HEK293 (cell line): ENCODE measurements around the gene CRY1.

Experiments
- CTCF ChIA-PET: fragments of 350-600 bp; formaldehyde crosslinking; extraction: SDS; loops from one replicate; lab custom pipeline; 2021; ENCODE audit warnings: antibody characterized with exemption; lab: Yijun Ruan, JAX
- POLR2A ChIA-PET: fragments of 300-600 bp; formaldehyde crosslinking; extraction: SDS; loops from one replicate; lab custom pipeline; 2020; ENCODE audit warnings: antibody characterized with exemption, inconsistent platforms; lab: Yijun Ruan, JAX
- H3K27ac ChIP-seq: fragments of 200-500 bp; sonication (Bioruptor generic); 2 replicates; pipeline ENCODE4 v1.5.1; 2014; ENCODE audit warnings: low read depth, low read length, control low read depth, inconsistent platforms; ENCODE audit errors: extremely low read depth
- H3K36me3 ChIP-seq, 2 experiments: fragments of 200-500 bp in 1 of 2; sonication (Bioruptor generic) in 1 of 2; 1 replicate in 1 of 2; 2 replicates in 1 of 2; pipeline ENCODE4 v1.5.1; 2014 to 2017; ENCODE audit warnings: inconsistent platforms in 2 of 2, low read length in 2 of 2; ENCODE audit not compliant: control insufficient read depth in 2 of 2, insufficient read depth in 1 of 2
- H3K4me1 ChIP-seq: fragments of 200-500 bp; sonication (Bioruptor generic); 2 replicates; pipeline ENCODE4 v1.5.1; 2014; ENCODE audit warnings: mild to moderate bottlenecking, low read length, inconsistent platforms; ENCODE audit not compliant: control insufficient read depth, insufficient read depth
- H3K4me3 ChIP-seq: 2 replicates; pipeline ENCODE4 v1.5.1; 2011; ENCODE audit warnings: low read depth, mild to moderate bottlenecking, control low read depth, low read length, moderate library complexity
- H3K9me3 ChIP-seq: fragments of 200-500 bp; sonication (Bioruptor generic); 2 replicates; pipeline ENCODE4 v1.5.1; 2014; ENCODE audit warnings: low read depth, low read length, inconsistent platforms; ENCODE audit not compliant: control insufficient read depth, insufficient read depth
- EGR2 ChIP-seq: fragments of 450-650 bp; formaldehyde crosslinking; IDR thresholded peaks from 2 replicates; pipeline ENCODE4 v1.5.1; 2016; ENCODE audit warnings: low read depth, missing biosample characterization, missing genetic modification characterization
- GLI2 ChIP-seq: fragments of 450-650 bp; formaldehyde crosslinking; IDR thresholded peaks from 2 replicates; pipeline ENCODE4; 2017; ENCODE audit warnings: missing biosample characterization, missing genetic modification characterization, low read depth, borderline replicate concordance
- GLIS1 ChIP-seq: fragments of 450-650 bp; formaldehyde crosslinking; IDR thresholded peaks from 2 replicates; pipeline ENCODE4 v1.5.1; 2016; ENCODE audit warnings: missing biosample characterization, missing genetic modification characterization
- HIC1 ChIP-seq: fragments of 450-650 bp; formaldehyde crosslinking; IDR thresholded peaks from 2 replicates; pipeline ENCODE4 v1.5.1; 2016; ENCODE audit warnings: missing biosample characterization, missing genetic modification characterization
- HOXC10 ChIP-seq: sonication (generic); formaldehyde crosslinking; IDR thresholded peaks from 2 replicates; pipeline ENCODE4 v1.8.1; 2023; ENCODE audit warnings: mild to moderate bottlenecking, missing genetic modification reagents
- KLF16 ChIP-seq: fragments of 450-650 bp; formaldehyde crosslinking; IDR thresholded peaks from 2 replicates; pipeline ENCODE4 v1.5.1; 2017; ENCODE audit warnings: missing biosample characterization, missing genetic modification characterization
- REST ChIP-seq: fragments of 450-650 bp; formaldehyde crosslinking; IDR thresholded peaks from 2 replicates; pipeline ENCODE4 v1.5.1; 2016; ENCODE audit warnings: missing biosample characterization, missing genetic modification characterization
- SCRT2 ChIP-seq: fragments of 450-650 bp; formaldehyde crosslinking; IDR thresholded peaks from 2 replicates; pipeline ENCODE4 v1.5.1; 2016; ENCODE audit warnings: missing biosample characterization, missing genetic modification characterization
- ZEB2 ChIP-seq: fragments of 450-650 bp; formaldehyde crosslinking; IDR thresholded peaks from 2 replicates; pipeline ENCODE4 v1.5.1; 2016; ENCODE audit warnings: missing biosample characterization, missing genetic modification characterization
- ZNF155 ChIP-seq: fragments of 450-650 bp; formaldehyde crosslinking; IDR thresholded peaks from 2 replicates; pipeline ENCODE4 v1.5.1; 2016; ENCODE audit warnings: missing biosample characterization, missing genetic modification characterization
- ZNF19 ChIP-seq: fragments of 450-650 bp; formaldehyde crosslinking; IDR thresholded peaks from 2 replicates; pipeline ENCODE4; 2016; ENCODE audit warnings: missing biosample characterization, missing genetic modification characterization, low read depth
- ZNF211 ChIP-seq: fragments of 450-650 bp; formaldehyde crosslinking; IDR thresholded peaks from 2 replicates; pipeline ENCODE4 v1.5.1; 2016; ENCODE audit warnings: low read depth, missing biosample characterization, missing genetic modification characterization
- ZNF223 ChIP-seq: fragments of 450-650 bp; formaldehyde crosslinking; IDR thresholded peaks from 2 replicates; pipeline ENCODE4 v1.5.1; 2016; ENCODE audit warnings: missing biosample characterization, missing genetic modification characterization
- ZNF341 ChIP-seq: fragments of 450-650 bp; formaldehyde crosslinking; IDR thresholded peaks from 2 replicates; pipeline ENCODE4; 2016; ENCODE audit warnings: low read depth, missing biosample characterization, missing genetic modification characterization
- ZNF510 ChIP-seq: fragments of 450-650 bp; formaldehyde crosslinking; IDR thresholded peaks from 2 replicates; pipeline ENCODE4 v1.5.1; 2018; ENCODE audit warnings: mild to moderate bottlenecking, missing genetic modification characterization, missing biosample characterization; ENCODE audit not compliant: insufficient replicate concordance
- ZNF521 ChIP-seq: fragments of 450-650 bp; formaldehyde crosslinking; IDR thresholded peaks from 2 replicates; pipeline ENCODE4 v1.5.1; 2017; ENCODE audit warnings: missing biosample characterization, mild to moderate bottlenecking, missing genetic modification characterization
- ZNF544 ChIP-seq: fragments of 450-650 bp; formaldehyde crosslinking; IDR thresholded peaks from 2 replicates; pipeline ENCODE4 v1.5.0; 2017; ENCODE audit warnings: missing biosample characterization, missing genetic modification characterization
- ZNF548 ChIP-seq: fragments of 450-650 bp; formaldehyde crosslinking; IDR thresholded peaks from 2 replicates; pipeline ENCODE4 v1.5.1; 2016; ENCODE audit warnings: missing biosample characterization, missing genetic modification characterization
- ZNF626 ChIP-seq: fragments of 450-650 bp; sonication (Bioruptor Pico); formaldehyde crosslinking; IDR thresholded peaks from 2 replicates; pipeline ENCODE4 v1.5.1; 2018; ENCODE audit warnings: missing biosample characterization, missing genetic modification characterization, inconsistent platforms
- ZNF660 ChIP-seq: fragments of 450-650 bp; IDR thresholded peaks from 2 replicates; pipeline ENCODE4 v1.5.1; 2018; ENCODE audit warnings: missing biosample characterization, mild to moderate bottlenecking, missing genetic modification characterization
- ZNF704 ChIP-seq: fragments of 450-650 bp; formaldehyde crosslinking; IDR thresholded peaks from 2 replicates; pipeline ENCODE4 v1.5.1; 2016; ENCODE audit warnings: missing biosample characterization, missing genetic modification characterization
- ZNF747 ChIP-seq: fragments of 450-650 bp; formaldehyde crosslinking; IDR thresholded peaks from 2 replicates; pipeline ENCODE4 v1.5.1; 2016; ENCODE audit warnings: missing biosample characterization, missing genetic modification characterization
- ZNF776 ChIP-seq: fragments of 450-650 bp; formaldehyde crosslinking; IDR thresholded peaks from 2 replicates; pipeline ENCODE4 v1.5.0; 2017; ENCODE audit warnings: missing biosample characterization, missing genetic modification characterization, borderline replicate concordance
- ZNF777 ChIP-seq: fragments of 450-650 bp; formaldehyde crosslinking; IDR thresholded peaks from 2 replicates; pipeline ENCODE4 v1.5.1; 2017; ENCODE audit warnings: missing biosample characterization, missing genetic modification characterization, borderline replicate concordance
- ZXDB ChIP-seq: fragments of 450-650 bp; formaldehyde crosslinking; IDR thresholded peaks from 2 replicates; pipeline ENCODE4 v1.5.1; 2016; ENCODE audit warnings: missing biosample characterization, missing genetic modification characterization

The CRY1 gene

GRCh38 chr12:107031061-107031460, 62.3 kb downstream of the CRY1 start:
- ChIA-PET CTCF (interaction anchor here (0.7 to 1.0 kb wide), 2 partner anchors 17 to 68 kb away, joined by 3 read pairs; no protein-coding TSS in a partner anchor), POLR2A (no interaction called here)
- no peak overlapping the region for H3K27ac ChIP-seq
- peaks cover 14% of the 10 kb centered on the region for H3K4me1 ChIP-seq
- no peaks in the 10 kb centered on the region for H3K36me3 ChIP-seq
- no peak for TF ChIP-seq ZNF747
- no peak for TF ChIP-seq ZNF776 (tag by site-specific recombination)
- no peak for TF ChIP-seq ZXDB (tag by site-specific recombination)
- no peak for TF ChIP-seq ZNF211 (tag by site-specific recombination)
- no peak for TF ChIP-seq ZNF777
- no peak for TF ChIP-seq ZNF704 (tag by site-specific recombination)
- TF ChIP-seq ZNF660: no peak
- TF ChIP-seq ZNF155 (tag by site-specific recombination): no peak
- no peak for TF ChIP-seq HIC1 (tag by site-specific recombination)
- TF ChIP-seq ZNF521 (tag by site-specific recombination): no peak
- H3K9me3 ChIP-seq: no peaks in the 10 kb centered on the region
- H3K4me3 ChIP-seq: no peak overlapping the region

GRCh38 chr12:107029081-107029480, 64.3 kb downstream of the CRY1 start:
- Histone ChIP-seq H3K4me3 (no peak overlapping the region), H3K27ac (no peak overlapping the region), H3K36me3 (no peaks in the 10 kb centered on the region), H3K4me1 (peaks cover 14% of the 10 kb centered on the region), H3K9me3 (no peaks in the 10 kb centered on the region)
- TF ChIP-seq ZNF510 (no peak), ZNF19 (tag by site-specific recombination) (no peak), ZEB2 (tag by site-specific recombination) (no peak), ZNF544 (tag by site-specific recombination) (no peak), KLF16 (tag by site-specific recombination) (no peak), REST (no peak), ZNF777 (no peak), ZNF223 (no peak), SCRT2 (tag by site-specific recombination) (no peak), HOXC10 (CRISPR knock-in tag) (no peak), ZNF548 (tag by site-specific recombination) (no peak), ZNF626 (tag by site-specific recombination) (no peak), GLIS1 (tag by site-specific recombination) (no peak), EGR2 (tag by site-specific recombination) (no peak), ZNF341 (tag by site-specific recombination) (no peak), GLI2 (tag by site-specific recombination) (no peak)
- POLR2A ChIA-PET: interaction anchor here (0.5 kb wide), 1 partner anchor 43 kb away, joined by 3 read pairs; no protein-coding TSS in a partner anchor
- CTCF ChIA-PET: interaction anchor here (0.6 to 1.3 kb wide), 2 partner anchors 60 to 76 kb away, joined by 3 to 5 read pairs; no protein-coding TSS in a partner anchor
